ENCODE results near the gene PDE2A. TPM values are rescaled to one million over a fixed set of nuclear protein-coding genes. Genes with fewer than 3 reads are reported as not detected.

Gene PDE2A
- total RNA-seq, 1 experiment from 2014 or later = 0.74 TPM

DNA sequence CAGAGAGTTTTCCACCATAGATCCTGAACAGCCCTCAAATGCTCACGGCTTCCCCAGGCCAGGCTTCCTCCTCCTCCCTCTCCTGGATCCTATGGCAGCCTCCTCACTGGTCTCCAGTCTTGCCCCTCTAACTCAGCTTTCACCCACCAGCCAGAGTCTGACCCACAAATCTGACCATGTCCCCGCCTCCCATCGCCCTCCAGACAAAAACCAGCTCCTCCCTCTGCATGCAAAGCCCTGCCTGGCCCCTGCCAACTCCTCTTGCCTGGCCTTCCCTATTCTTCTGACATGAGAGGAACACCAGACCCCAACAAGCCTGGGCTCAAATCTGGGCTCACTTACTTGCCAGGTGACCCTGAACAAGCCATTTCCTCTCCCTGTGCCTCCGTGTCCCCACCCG is 32.4 kb upstream of the PDE2A start:
- H3K9me3 ChIP-seq (ENCODE audit: control insufficient read depth, insufficient read depth, low read depth, low read length) = no peaks in the 10 kb centered on the region
- in situ Hi-C loops (cut with HindIII; ENCODE audit: low pct_unique_long_range_greater_than_20kb, low sequenced_read_pairs) (no loop called here), intact Hi-C loops (cut with micrococcal nuclease; ENCODE audit: unreplicated experiment) (no loop called here)
- DNase-seq (ENCODE audit: low read depth, low spot score) (no peak), ATAC-seq (no peak)
- no peak overlapping the region for H3K4me3 ChIP-seq (ENCODE audit: low read depth in 2 of 2, low read length in 2 of 2)
- H3K36me3 ChIP-seq (ENCODE audit: control insufficient read depth, insufficient read depth, low read length) = no peaks in the 10 kb centered on the region
- no peaks in the 10 kb centered on the region for H3K4me1 ChIP-seq (ENCODE audit: control insufficient read depth, insufficient read depth, low read length)
- no peak overlapping the region for H3K27ac ChIP-seq (ENCODE audit: low read length)
- H3K27me3 ChIP-seq (ENCODE audit: control insufficient read depth, insufficient read depth, low read length) = no peaks in the 10 kb centered on the region
- ChIA-PET POLR2A (no interaction called here), CTCF (no interaction called here)
- BruUV-seq (replicated peaks) = TSS peak; percentile 49
- TF ChIP-seq, protein P1, sequence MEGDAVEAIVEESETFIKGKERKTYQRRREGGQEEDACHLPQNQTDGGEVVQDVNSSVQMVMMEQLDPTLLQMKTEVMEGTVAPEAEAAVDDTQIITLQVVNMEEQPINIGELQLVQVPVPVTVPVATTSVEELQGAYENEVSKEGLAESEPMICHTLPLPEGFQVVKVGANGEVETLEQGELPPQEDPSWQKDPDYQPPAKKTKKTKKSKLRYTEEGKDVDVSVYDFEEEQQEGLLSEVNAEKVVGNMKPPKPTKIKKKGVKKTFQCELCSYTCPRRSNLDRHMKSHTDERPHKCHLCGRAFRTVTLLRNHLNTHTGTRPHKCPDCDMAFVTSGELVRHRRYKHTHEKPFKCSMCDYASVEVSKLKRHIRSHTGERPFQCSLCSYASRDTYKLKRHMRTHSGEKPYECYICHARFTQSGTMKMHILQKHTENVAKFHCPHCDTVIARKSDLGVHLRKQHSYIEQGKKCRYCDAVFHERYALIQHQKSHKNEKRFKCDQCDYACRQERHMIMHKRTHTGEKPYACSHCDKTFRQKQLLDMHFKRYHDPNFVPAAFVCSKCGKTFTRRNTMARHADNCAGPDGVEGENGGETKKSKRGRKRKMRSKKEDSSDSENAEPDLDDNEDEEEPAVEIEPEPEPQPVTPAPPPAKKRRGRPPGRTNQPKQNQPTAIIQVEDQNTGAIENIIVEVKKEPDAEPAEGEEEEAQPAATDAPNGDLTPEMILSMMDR (IDR thresholded peaks at IDR 0.05) = no peak
- TF ChIP-seq, protein P2, sequence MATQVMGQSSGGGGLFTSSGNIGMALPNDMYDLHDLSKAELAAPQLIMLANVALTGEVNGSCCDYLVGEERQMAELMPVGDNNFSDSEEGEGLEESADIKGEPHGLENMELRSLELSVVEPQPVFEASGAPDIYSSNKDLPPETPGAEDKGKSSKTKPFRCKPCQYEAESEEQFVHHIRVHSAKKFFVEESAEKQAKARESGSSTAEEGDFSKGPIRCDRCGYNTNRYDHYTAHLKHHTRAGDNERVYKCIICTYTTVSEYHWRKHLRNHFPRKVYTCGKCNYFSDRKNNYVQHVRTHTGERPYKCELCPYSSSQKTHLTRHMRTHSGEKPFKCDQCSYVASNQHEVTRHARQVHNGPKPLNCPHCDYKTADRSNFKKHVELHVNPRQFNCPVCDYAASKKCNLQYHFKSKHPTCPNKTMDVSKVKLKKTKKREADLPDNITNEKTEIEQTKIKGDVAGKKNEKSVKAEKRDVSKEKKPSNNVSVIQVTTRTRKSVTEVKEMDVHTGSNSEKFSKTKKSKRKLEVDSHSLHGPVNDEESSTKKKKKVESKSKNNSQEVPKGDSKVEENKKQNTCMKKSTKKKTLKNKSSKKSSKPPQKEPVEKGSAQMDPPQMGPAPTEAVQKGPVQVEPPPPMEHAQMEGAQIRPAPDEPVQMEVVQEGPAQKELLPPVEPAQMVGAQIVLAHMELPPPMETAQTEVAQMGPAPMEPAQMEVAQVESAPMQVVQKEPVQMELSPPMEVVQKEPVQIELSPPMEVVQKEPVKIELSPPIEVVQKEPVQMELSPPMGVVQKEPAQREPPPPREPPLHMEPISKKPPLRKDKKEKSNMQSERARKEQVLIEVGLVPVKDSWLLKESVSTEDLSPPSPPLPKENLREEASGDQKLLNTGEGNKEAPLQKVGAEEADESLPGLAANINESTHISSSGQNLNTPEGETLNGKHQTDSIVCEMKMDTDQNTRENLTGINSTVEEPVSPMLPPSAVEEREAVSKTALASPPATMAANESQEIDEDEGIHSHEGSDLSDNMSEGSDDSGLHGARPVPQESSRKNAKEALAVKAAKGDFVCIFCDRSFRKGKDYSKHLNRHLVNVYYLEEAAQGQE (IDR thresholded peaks at IDR 0.05; ENCODE audit: insufficient read depth in 1 of 2, low read depth in 2 of 2, low read length in 1 of 2) = no peak
- TF ChIP-seq SIN3A (IDR thresholded peaks at IDR 0.05; ENCODE audit: borderline replicate concordance, insufficient read depth, low read depth, low read length) = no peak
- no peak for TF ChIP-seq TCF7L2 (IDR thresholded peaks at IDR 0.05; ENCODE audit: low read depth, low read length)
- TF ChIP-seq POLR2AphosphoS5 (IDR thresholded peaks at IDR 0.05; ENCODE audit: low read depth, low read length) = no peak

DNA sequence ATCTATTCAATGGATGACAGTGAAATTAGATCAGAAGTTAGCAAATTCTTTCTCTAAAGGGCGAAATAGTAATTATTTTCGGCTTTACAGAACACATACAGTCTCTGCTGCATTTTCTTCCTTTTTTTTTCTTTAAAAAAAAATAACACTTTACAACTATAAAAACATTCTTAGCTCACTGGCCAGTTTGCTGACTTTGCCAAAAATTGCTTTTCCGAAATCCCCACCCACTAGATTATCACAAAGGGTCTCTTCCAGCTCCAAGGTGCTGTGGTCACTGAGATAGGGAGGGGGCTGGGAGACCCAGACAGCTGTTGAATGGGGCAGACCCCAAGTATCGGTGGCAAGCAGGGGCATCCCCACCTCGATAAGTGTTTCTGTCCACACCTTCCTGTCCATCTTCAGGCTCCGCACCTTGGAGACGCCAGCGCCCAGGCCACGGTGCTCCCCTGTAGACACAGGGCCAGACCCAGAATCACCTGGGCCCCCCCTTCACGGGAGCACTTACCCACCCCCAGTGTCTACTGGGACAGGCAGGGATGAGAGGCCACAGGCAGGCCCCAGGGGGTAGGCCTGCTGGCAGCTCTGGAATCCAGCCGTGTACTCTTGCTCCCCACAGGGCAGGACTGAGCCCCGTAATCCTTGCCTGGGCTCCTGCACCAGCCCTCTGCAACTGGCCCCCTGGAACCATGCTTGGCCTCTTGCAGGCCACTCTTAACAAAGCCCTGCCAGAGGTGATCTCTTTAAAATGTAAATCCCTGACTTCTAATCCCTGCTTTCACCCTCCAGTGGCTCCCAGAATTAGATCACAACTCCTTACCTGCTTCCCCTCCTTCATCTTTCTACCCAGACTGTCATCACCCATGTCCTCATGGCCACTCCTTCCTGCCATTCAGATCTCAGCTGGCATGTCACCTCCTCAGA is 31.5 kb upstream of the PDE2A start:
- in situ Hi-C loops (cut with HindIII; ENCODE audit: low pct_unique_long_range_greater_than_20kb, low sequenced_read_pairs) = no loop called here
- intact Hi-C loops (cut with micrococcal nuclease; ENCODE audit: unreplicated experiment) = no loop called here
- no peak for TF ChIP-seq SIN3A (IDR thresholded peaks at IDR 0.05; ENCODE audit: borderline replicate concordance, insufficient read depth, low read depth, low read length)
- TF ChIP-seq, protein P2 (IDR thresholded peaks at IDR 0.05; ENCODE audit: insufficient read depth in 1 of 2, low read depth in 2 of 2, low read length in 1 of 2) = no peak
- TF ChIP-seq TCF7L2 (IDR thresholded peaks at IDR 0.05; ENCODE audit: low read depth, low read length) = no peak
- Histone ChIP-seq H3K9me3 (ENCODE audit: control insufficient read depth, insufficient read depth, low read depth, low read length) (no peaks in the 10 kb centered on the region), H3K36me3 (ENCODE audit: control insufficient read depth, insufficient read depth, low read length) (no peaks in the 10 kb centered on the region), H3K27me3 (ENCODE audit: control insufficient read depth, insufficient read depth, low read length) (no peaks in the 10 kb centered on the region), H3K4me3 (ENCODE audit: low read depth in 2 of 2, low read length in 2 of 2) (no peak overlapping the region), H3K4me1 (ENCODE audit: control insufficient read depth, insufficient read depth, low read length) (no peaks in the 10 kb centered on the region), H3K27ac (ENCODE audit: low read length) (no peak overlapping the region)
- POLR2A ChIA-PET = no interaction called here
- CTCF ChIA-PET = no interaction called here
- DNase-seq (ENCODE audit: low read depth, low spot score) (no peak), ATAC-seq (no peak)
- no TSS peak for BruUV-seq (replicated peaks)

All from Panc1 (cell line).